ENCODE data around the gene BUB1. TPM values are rescaled to one million over a fixed set of nuclear protein-coding genes. Genes with fewer than 3 reads are reported as not detected.

Gene BUB1
- total and polyA plus RNA-seq, 4 donors, result 1.6 to 12.4 (median 2.7) TPM

Other genes with a start within 250 kb of the BUB1 start
- gene LIMS4, start 205.2 kb downstream of the BUB1 start, total RNA-seq, result 1 to 10 TPM in 1 of 2 donors, under 1 TPM in 1; 0.55 to 3.2 TPM
- under 1 TPM; 0.54 to 0.98 TPM for gene LIMS4, start 205.2 kb downstream of the BUB1 start, polyA plus RNA-seq
- 100 to 1,000 TPM in 1 of 2 donors, 10 to 100 TPM in 1; 18.3 to 129 TPM for gene RGPD6, start 100.8 kb downstream of the BUB1 start, total RNA-seq
- 10 to 100 TPM in 1 of 2 donors, 1 to 10 TPM in 1; 6.2 to 12.4 TPM for gene RGPD6, start 100.8 kb downstream of the BUB1 start, polyA plus RNA-seq
- 10 to 100 TPM; 10.6 to 32.8 TPM for gene ACOXL, start 54.5 kb upstream of the BUB1 start, total RNA-seq
- 10 to 100 TPM in 1 of 2 donors, 1 to 10 TPM in 1; 4.4 to 13.9 TPM for gene ACOXL, start 54.5 kb upstream of the BUB1 start, polyA plus RNA-seq